NCI-H345 treated with DMSO at 0.1 percent for 48 hours (cell line): ENCODE results near the gene ABO.
"Not testable (repeated sequence)": the region's sequence is repeated elsewhere in the genome, so short reads cannot be mapped to it uniquely, and the experiment has no call there.

ENCODE experiments used
- DNase-seq: peaks from one replicate; lab custom pipeline; 2025; ENCODE audit not compliant: unreplicated experiment; lab: John Stamatoyannopoulos, UW

Gene ABO

GRCh38 chr9:133247632-133248031 is 27.4 kb downstream of the ABO start:
- DNase-seq = no peak

GRCh38 chr9:133246991-133247390 is 28.0 kb downstream of the ABO start:
- no peak for DNase-seq

DNA sequence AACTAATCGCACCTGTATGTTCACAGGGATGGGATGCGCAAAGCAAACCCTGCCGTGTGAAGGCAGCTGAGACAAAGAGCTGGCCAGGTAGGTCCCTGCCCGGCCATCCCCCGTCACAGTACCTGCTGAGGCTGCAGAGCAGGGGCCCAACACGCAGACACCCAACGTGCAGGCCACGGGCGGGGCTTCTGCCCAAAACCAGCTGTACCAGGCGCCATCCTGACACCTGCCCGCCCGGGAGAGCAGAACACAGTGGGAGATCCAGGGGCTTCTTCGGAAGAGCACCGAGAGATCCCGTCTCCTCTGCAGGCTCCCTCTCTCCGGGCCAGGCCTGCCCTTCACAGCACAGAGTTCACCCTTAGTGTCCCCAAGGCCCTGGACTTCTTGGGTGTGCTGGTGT is 28.4 kb downstream of the ABO start:
- no peak for DNase-seq

- DNase-seq = no peak
These were observed 32.0 kb downstream of the ABO start for GRCh38 chr9:133242991-133243390.

DNA sequence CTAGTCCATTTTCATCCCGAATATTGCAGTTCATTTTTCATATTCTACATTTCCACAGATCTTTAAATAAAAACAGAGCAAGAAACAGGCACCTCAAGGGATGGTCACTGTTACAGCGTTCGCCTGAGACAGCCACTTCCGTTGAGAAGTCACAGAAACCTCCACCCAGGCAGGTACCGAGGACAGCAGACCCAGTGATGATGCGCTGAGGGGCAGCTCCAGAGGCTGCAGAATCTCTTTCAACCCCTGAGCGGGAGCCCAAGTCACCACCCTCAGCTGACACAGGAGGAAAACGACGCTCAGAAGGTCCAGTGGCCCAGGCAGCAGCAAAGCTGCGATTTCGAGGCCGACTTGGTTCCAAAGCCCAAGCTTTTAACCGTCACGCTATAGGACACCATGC is 32.8 kb downstream of the ABO start:
- no peak for DNase-seq

- DNase-seq = no peak
These were observed 35.4 kb downstream of the ABO start for GRCh38 chr9:133239533-133240090.

DNA sequence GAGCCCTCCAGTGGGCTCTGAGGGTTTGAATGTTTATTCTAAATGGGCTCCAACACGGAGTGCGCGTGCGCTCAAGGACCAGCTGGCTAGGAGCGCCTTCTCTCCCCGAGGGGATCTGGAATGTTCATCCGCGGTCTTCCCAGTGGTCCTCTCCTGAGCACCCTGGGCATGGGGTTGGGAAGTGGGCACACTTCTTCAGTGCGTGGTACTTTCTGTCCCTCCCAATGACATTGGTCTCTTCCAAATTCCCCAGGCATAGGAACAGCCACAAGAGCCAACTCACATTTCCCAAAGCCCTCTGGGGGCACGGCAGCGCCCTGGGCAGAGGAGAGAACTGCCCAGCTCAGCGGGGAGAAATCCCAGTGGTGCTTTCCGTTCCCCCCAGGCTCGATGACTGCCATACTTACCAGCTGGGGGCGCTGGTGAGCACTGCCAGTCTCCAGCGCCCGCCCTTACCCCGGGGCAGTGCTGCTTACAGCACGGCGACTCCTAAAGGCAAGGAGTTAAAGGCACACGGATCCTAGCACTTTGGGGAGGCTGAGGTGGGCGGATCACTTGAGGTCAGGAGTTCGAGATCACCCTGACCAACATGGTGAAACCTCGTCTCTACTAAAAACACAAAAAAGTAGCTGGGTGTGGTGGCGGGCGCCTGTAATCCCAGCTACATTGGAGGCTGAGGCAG is 36.0 kb downstream of the ABO start:
- no peak for DNase-seq

DNA sequence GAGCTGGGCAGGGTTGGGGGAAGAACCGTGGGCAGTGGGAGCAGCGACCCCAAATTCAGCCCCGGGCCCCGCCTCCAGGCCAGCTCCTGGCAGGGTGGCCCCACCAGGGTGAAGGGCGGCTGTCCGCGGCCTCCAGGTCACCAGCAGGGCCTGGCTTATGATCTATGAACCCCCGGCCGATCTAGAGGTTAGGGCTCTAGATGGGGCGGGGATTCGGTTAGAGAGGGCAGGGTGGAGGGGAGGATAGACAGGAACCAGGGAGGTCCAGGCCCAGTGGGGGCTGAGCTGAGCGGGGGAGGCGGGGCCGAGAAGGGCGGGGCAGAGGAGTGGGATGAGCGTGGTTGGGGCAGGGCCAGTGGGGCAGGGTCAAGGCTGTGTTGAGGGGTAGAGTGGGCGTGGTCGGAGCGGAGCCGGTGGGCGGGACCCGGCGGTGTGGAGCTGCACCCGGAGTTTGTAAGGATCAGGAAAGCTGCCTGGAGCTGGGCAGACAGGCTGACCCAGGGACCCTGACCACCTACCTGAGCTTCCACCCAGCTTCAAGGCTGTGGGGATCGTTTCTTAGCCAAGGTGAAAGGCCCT is 36.6 kb downstream of the ABO start:
- DNase-seq = no peak

DNA sequence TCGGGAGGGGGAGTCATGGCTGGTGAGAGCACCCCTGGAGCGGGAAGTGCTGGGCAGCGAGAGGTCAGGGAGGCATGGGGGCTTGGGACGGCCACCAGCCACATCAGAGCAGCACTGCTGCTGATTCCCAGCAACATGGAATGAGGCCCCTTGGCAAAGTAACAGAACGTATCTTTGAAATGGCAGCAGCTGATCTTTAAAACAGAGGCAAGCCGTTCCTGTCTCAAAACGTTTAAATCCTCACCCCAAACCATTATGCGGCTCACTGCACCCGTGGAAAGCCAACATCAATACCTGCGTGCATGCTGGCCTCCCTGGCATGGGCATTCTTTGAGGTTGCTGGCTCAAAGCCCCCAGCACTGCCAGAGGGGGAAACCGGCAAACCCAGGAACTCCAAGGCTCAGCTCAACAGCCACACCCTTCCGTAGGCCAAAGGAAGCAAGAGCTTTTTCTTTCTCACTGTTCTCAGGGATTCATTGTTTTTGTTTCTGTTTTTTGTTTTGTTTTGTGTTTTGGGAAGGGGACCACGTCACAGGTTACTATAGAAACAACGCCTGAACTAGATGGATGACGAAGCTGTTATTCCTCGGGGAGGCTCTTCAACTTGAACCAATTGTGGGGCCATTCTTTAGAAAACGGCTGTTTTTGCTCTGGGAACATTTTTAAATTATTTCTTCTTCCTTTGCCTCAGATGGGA is 37.8 kb downstream of the ABO start:
- no peak for DNase-seq

DNA sequence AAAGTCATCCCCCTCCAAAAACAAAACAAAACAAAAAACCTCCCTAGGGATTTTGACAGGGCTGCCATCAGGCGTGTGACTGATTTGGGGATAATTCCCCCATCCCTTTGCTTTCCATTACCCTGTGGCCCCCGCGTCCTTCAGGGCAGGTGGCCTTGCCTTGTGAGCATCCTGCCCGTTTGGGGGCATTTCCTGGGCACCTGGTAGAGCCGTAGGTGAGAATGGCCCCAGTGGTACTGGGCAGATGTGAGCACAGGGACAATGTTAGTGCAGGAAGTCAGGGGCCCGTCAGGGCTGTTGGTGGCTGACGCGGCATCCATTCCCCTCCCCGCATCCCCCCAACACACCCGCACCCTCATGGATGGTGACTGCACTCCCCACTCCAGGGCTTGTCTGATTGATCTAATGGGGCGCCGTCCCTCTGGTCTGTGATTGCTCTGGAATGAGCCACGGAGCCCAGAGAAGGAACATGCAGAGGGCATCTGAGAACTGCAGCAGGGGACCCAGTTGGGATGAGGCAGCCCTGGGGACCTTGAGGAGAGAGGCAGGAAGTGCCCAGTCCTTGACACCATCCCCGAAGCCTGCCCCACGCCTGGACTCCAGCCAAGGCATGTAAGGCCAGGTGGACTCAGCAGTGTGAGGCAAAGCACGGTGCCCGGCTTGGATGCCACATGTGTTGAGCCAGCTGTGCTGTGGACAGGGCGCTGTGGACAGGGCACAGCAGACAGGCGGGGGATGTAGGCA is 38.5 kb downstream of the ABO start:
- not testable (repeated sequence) for DNase-seq

GRCh38 chr9:133235549-133236222 is 39.3 kb downstream of the ABO start:
- DNase-seq = no peak

DNA sequence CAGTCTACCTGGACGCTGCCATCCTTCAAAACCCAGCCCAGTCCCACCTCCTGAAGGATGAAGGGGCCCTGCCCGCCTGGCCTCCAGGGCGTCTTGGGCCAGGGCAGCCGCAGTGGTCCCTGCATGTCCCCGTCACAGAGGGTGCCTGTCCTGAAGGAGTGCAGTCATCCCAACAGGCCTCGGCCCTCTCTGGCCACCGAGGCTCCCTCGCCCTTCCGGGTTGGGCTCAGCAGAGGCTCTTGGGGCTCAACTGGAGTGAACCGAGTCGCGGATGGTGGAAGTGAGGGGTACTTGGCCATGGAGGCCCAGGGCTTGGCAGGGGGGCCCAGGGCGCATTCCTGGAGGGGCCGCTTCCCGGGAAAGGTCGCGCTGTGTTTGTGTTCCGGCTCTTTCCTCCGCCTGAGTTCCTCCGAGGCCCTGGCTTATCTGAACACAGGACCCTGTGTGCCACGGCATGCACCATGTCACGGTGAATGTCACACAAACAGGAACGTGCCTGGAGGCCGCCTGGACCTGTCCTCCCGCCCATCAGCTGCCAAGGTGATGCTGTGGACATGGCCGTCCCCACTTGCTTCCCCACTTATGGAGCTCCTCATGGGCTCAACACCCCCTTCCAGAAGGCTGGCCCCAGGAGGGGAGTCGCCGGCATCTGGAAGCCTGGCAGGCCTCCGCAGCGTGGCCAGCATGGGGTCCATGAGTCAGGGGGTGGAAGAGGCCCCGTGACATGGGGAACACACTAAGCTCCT is 40.3 kb downstream of the ABO start:
- no peak for DNase-seq

- DNase-seq = no peak
These were observed 41.1 kb downstream of the ABO start for GRCh38 chr9:133233681-133234432.

DNA sequence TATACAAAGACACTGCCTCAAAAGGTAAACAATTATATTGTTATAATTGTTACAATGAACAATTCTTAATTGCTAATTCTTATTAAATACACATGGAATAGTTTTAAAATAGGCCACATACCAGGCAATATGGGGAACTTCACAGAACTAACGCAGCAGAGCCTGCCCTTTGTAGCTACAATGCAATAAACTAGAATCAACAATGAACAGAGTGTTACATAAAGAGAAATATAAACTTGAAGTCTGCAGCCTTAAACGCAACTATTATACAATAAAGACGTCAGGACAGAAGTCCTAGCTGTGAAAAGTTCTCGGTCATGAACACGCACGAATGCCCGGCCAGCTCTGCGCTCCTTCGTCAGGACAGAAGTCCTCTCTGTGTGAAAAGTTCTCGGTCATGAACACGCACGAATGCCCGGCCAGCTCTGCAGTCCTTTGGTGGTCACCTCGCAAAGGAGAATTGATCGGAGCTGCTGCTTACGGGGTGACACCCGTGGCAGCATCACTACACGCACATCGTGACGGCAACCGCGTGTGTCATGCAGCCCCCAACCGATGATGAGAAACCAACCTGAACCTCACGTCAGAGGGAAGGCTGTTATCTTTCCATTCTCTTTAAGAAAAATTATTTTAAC is 43.0 kb downstream of the ABO start:
- not testable (repeated sequence) for DNase-seq

DNA sequence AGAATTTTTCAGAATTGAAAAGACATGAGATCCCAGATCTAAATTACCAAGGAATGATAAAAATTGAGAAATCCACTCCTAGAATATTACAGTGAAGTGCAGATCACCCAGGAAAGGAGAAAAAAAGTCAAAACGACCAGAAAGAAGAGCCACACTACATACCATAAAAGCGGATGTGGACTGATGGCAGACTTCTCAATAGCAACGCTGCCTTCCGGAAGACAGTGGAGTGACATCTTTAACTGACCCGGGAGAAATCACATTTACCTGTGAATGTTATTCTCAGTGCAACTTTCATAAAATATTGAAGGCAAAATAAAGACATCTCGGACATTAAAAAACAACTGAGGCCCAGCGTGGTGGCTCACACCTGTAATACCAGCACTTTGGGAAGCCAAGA is 44.5 kb downstream of the ABO start:
- DNase-seq = not testable (repeated sequence)

GRCh38 chr9:133230093-133230492 is 44.9 kb downstream of the ABO start:
- DNase-seq = no peak

DNA sequence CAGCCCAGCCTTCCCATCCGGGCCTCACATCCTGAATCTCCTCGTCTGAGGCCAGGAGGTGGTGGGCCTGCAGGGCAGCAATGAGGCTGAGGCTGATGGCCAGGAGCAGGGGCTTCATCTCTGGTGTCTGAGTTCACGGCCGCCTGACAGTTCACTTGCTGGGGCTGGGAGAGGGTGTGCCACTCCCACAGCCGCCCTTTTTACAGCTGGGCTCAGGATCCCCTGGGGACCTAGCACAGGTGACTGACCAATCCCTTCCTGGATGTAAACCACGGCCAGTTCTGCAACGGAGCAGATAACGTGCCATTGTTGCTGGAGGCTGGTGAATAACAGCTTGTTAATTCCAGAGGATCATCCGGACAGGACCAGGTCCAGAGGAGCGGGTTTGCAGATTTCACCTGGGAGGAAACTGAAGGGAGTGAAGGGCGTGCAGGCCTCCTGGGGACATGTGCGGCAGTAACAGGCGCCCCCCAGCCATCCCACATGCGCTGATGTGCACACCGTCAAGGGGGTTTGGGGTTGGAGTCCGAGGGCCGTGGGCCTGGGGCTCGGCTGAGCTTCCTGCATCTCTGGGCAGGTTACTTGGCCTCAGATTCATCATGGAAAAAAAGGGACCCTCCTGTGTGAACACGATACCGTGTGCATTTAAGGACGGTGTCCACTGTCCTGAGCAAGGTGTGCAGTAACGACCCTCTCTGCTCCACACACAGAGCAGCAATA is 46.4 kb downstream of the ABO start:
- DNase-seq = not testable (repeated sequence)

DNA sequence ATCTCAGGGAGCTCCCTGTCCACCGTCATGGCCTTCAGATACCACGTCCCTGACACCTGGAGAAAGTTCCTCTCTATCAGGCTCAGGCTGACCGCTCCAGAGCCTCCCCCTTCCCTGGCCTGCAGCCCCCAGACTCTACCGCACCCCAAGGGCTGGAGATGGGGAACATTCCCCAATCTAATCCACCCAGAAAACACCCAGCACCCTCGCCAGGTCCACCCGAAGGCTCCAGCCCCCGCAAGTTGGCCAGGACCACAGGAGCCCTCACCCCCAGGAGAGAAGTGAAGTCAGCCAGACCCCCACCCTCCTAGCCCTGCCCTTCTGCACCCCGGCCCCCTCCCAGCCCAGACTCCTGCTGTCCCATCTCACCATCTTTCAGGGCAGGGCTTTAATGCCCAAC is 47.0 kb downstream of the ABO start:
- not testable (repeated sequence) for DNase-seq
